ENCODE data around the gene ITPRIP. TPM values are rescaled to one million over a fixed set of nuclear protein-coding genes. Genes with fewer than 3 reads are reported as not detected.

Gene ITPRIP
- total RNA-seq, 2 donors from 2014 or later, result 4.7 to 7.9 TPM

GRCh38 chr10:104329735-104330134 is 8.5 kb downstream of the ITPRIP start:
- DNase-seq, result peak in 1 of 4 donors; percentile 4
- intact Hi-C loops (cut with DNase I), result no loop called here
- peak overlapping the region in 2 of 4 donors; percentile 56 to 57 for H3K27ac ChIP-seq
- H3K9me3 ChIP-seq, result no peaks in the 10 kb centered on the region
- TF ChIP-seq POLR2A (IDR thresholded peaks at IDR 0.05), result no peak
- no peak for TF ChIP-seq CTCF (IDR thresholded peaks at IDR 0.05)
- no peaks in the 10 kb centered on the region for H3K36me3 ChIP-seq (replicated peaks in 1 of 2; ENCODE audit: insufficient read depth in 1 of 2, low read depth in 2 of 2)
- peaks cover 52% of the 10 kb centered on the region for H3K4me1 ChIP-seq
- WGBS, 2 donors, result 78 to 82% methylated on average over 3 of the region's 3 CpGs
- no peaks in the 10 kb centered on the region for H3K27me3 ChIP-seq
- ATAC-seq, result no peak
- no peak overlapping the region for H3K4me3 ChIP-seq

- ATAC-seq, result peak; percentile 13
- DNase-seq, result peak in 3 of 4 donors; percentile 6 to 58 (median 12)
- H3K4me3 ChIP-seq, result no peak overlapping the region
These were observed 9.2 kb downstream of the ITPRIP start for GRCh38 chr10:104328896-104329710.

GRCh38 chr10:104328646-104328895 is 9.7 kb downstream of the ITPRIP start:
- DNase-seq, result peak in 1 of 4 donors; percentile 8
- no peaks in the 10 kb centered on the region for H3K9me3 ChIP-seq
- H3K27me3 ChIP-seq, result no peaks in the 10 kb centered on the region
- H3K4me3 ChIP-seq, result no peak overlapping the region
- H3K36me3 ChIP-seq (replicated peaks in 1 of 2; ENCODE audit: insufficient read depth in 1 of 2, low read depth in 2 of 2), result no peaks in the 10 kb centered on the region
- no peak for ATAC-seq
- intact Hi-C loops (cut with DNase I), result no loop called here
- TF ChIP-seq CTCF (IDR thresholded peaks at IDR 0.05) (no peak), POLR2A (IDR thresholded peaks at IDR 0.05) (no peak)
- H3K27ac ChIP-seq, result peak overlapping the region in 2 of 4 donors; percentile 56 to 57
- peaks cover 52% of the 10 kb centered on the region for H3K4me1 ChIP-seq
- 58 to 83% methylated on average over 3 of the region's 3 CpGs for WGBS, 2 donors

More at GRCh38 chr10:104328896-104329710, 9.2 kb downstream of the ITPRIP start:
- H3K4me1 ChIP-seq, result peaks cover 52% of the 10 kb centered on the region
- intact Hi-C loops (cut with DNase I), result no loop called here
- whole genome bisulfite sequencing, 2 donors, result 67 to 71% methylated on average over 10 to 15 of the region's 15 CpGs
- TF ChIP-seq CTCF (IDR thresholded peaks at IDR 0.05) (no peak), POLR2A (IDR thresholded peaks at IDR 0.05) (no peak)
- H3K36me3 ChIP-seq (replicated peaks in 1 of 2; ENCODE audit: insufficient read depth in 1 of 2, low read depth in 2 of 2), result no peaks in the 10 kb centered on the region
- peak overlapping the region in 2 of 4 donors; percentile 56 to 57 for H3K27ac ChIP-seq
- no peaks in the 10 kb centered on the region for H3K9me3 ChIP-seq
- no peaks in the 10 kb centered on the region for H3K27me3 ChIP-seq

- H3K36me3 ChIP-seq (replicated peaks in 1 of 2; ENCODE audit: insufficient read depth in 1 of 2, low read depth in 2 of 2), result no peaks in the 10 kb centered on the region
- 54 to 66% methylated on average over 18 to 20 of the region's 20 CpGs for WGBS, 2 donors
- no peaks in the 10 kb centered on the region for H3K27me3 ChIP-seq
- no peaks in the 10 kb centered on the region for H3K9me3 ChIP-seq
- TF ChIP-seq POLR2A (IDR thresholded peaks at IDR 0.05) (peak in 1 of 3 donors; percentile 10), CTCF (IDR thresholded peaks at IDR 0.05) (no peak)
- H3K4me1 ChIP-seq, result peaks cover 52% of the 10 kb centered on the region
- H3K4me3 ChIP-seq, result no peak overlapping the region
- ATAC-seq, result peak; percentile 4
- H3K27ac ChIP-seq, result peak overlapping the region in 2 of 4 donors; percentile 56 to 57
- intact Hi-C loops (cut with DNase I), result no loop called here
- DNase-seq, result peak in 3 of 4 donors; percentile 42 to 52 (median 46)
These were observed 10.3 kb downstream of the ITPRIP start for GRCh38 chr10:104327745-104328645.

Data from body of pancreas (tissue), 4 donors.